NCI-H460 (cell line): Measurements from ENCODE around the gene ALDH4A1. TPM values are rescaled to one million over a fixed set of nuclear protein-coding genes. Genes with fewer than 3 reads are reported as not detected.

Experiments used
- DNase-seq: peaks from one replicate; pipeline ENCODE4 v3.0.0-alpha.2; 2016; ENCODE audit warnings: low read depth; ENCODE audit errors: extremely low read depth
- total RNA-seq: library from RNA; depleted of rRNA; stranded (reverse); fragments of >200 nt; shearing (Covaris generic); gene quantifications from 2 replicates; pipeline ENCODE4 v1.2.3, GENCODE V29; 2014

Gene ALDH4A1
- total RNA-seq, 1 experiment from 2014 or later: 3.0 TPM

DNA sequence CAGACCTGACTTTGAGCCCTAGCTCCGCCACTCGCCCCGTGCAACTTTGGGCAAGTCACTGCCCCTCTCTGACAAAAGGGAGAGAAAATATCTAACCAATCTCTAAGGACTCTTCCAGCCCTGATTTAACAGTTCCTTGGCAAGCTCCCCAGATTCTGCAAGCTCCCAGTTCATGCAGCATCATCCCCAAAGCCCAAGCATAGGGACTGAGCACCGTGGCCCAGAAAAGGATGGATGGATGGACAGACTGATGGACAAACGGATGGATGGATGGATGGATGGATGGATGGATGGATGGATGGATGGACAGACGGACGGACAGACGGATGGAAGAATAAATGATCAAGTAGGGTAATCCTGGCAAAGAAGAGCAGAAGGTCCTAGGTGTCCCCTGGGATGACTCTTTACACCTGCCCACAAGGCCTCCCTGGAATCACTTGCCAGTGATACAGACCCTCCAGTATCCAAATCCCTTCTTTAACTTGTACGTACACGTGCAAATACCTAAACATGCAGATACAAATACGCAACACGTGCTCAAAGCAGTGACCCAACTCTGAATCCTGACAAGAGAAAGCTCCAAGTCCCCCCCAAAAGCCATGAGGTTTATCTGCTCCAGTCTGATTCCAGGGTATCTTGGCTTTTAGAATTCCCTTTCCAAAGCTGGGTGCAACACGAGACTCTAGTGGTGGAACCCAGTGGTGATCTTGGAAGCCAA, 38.1 kb upstream of the ALDH4A1 start:
- no peak for DNase-seq

GRCh38 chr1:18939398-18940302, 37.3 kb upstream of the ALDH4A1 start:
- no peak for DNase-seq

DNA sequence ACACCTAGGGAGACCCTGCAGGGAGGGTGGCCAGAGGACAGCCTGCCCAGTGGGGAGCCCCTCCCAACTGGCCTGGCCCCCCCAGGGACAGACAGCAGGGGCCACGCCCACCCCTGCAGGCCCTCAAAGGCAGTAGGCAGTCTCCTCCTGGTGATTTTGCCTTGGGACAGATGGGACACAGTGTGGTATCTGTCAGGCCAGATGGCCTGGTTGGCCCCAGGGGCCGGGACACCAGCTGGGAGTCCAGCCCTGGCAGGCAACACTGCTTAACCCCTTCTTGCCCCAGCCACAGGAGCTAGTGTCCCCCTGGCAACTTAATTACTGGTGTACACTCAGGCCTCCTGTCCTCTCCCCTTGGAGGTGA, 36.3 kb upstream of the ALDH4A1 start:
- DNase-seq: no peak

- DNase-seq: no peak
Observed at GRCh38 chr1:18938008-18938706, 35.8 kb upstream of the ALDH4A1 start.

DNA sequence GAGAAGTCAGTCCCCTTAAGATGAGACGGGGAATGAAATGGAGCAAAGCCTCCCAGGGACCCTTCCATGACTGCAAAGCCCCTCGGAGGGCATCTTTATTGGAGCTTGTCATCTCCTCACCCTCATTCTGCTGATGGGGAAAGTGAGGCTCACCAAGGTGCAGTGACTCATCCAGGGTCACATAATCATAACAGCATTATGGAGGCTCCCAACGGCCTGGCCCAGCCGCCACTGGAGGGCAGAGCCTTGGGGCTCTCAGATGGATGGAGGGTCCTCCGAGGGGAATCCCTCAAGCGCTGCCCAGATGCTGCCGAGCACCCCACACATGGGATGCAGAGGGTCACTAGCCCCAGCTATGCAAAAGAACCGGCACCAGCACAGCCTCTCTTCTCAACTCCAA, 35.2 kb upstream of the ALDH4A1 start:
- DNase-seq: no peak

DNA sequence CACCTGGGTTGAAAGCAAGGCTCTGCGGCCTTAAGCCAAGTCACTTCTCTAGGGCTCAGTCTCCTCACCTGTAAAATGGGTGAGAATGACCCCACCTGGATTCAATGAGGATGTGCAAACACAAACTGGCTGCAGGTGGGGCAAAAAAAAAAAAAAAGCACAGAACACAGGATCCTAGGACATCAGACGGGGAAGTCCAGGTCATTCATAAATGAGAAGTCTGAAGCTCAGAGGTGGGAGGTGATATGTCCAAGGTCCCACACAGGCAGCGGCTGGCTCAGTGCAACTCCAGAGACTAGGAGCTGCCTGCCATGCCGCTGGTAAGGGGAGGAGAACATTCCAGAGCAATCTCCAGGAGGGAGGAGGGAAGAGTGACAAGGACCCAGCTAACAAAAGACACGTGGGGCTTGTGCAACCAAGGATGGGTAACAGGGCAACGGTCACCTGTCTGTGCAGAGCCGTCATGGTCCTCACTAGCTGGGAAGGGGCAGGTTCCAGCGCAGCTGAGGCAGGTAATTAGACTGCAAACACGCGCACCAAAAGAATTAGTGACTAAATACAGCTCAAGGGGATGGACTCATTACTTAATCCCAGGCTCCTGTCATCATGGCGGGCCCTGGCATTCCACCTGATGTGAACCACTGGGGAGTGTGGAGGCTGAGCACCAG, 34.6 kb upstream of the ALDH4A1 start:
- DNase-seq: no peak

GRCh38 chr1:18936471-18936813, 34.1 kb upstream of the ALDH4A1 start:
- DNase-seq: no peak

DNA sequence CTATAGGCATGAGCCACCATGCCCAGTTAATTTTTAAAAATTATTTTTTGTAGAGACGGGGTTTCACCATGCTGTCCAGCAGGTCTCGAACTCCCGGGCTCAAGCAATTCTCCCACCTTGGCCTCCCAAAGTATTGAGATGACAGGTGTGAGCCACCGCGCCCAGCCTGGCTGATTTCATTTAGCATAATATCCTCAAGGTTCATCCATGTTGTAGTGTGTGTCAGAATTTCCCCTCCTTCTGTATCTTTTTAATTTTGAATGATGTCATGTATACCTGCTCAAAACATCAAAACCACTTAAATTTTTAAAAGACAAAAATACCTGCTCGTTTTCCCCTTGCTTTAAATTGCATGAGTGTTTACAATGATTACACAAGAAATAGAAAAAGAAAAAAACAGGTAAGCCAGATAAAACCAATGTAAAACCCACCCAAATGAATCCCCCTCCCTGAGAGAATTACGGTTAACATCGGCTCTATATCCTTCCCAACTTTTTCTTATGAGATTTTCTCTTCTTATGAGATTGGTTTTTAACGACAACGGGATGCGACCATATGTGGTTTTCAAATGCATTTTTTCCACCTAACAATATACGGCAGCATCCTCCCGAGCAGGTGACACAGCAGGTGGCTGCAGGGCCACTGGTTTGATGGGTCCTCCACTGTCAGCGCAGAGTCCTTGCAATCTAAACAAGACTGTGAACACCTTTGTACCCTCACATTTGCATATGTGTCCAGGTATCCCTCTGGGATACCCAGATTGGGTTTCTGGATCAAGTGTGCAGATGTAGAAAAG, 32.0 kb upstream of the ALDH4A1 start:
- DNase-seq: no peak

DNA sequence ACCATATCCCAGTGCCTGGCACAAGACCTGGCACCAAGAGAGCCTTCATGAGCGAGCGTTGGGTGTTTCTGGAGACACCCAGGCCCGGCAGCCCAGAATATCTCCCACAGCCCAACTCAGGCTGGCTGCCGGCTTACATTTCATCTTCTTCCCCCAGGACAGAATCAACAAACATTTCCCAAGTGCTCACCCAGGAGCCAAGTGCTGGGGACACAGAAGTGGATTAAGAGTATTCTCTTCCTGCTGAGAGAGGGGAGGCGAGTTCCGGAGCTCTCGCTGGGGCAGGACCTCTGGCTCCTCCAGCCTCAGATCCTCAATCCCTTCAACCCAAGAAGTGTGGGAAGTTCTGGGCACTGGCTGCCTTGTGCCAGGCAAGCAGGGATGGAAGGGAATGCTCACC, 30.5 kb upstream of the ALDH4A1 start:
- no peak for DNase-seq

- DNase-seq: no peak
Observed at GRCh38 chr1:18932387-18932786, 30.0 kb upstream of the ALDH4A1 start.

DNA sequence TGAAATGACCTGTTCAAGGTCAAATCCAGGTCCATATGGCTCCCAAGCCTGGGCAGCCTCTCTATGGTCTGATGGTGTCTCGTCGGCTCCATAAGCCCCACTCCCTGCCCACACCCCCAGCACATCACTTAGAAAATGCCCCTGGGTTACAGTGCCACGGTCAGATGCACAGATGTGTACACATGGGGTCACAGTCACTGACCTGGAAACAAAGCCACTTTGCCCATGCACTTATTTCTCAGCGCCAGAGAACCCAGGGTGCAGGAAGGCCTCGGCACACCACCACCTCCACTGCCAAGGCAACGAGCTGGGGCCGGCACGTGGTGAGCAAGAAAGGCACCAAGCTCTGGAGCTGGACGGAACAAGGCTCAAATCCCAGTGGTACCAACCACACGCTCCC, 29.4 kb upstream of the ALDH4A1 start:
- DNase-seq: no peak

DNA sequence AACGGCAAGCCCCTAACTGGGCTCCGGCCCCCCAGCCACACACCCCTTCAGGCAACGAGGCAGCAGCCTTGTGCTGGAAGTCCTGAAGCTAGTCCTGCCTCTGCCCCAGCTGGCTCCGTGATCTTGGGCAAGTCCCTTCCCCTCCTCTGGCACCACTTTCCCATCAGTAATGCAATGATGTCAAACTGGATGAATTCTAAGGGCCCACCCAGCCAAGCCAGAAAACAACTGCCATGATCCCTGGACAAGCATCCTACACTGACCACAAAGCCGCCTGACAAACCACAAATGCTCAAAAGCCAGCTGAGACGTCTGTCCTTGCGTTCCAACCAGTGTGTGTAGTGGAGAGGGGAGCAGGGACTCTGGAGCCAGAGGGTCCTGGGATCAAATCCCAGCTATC, 27.3 kb upstream of the ALDH4A1 start:
- DNase-seq: no peak

GRCh38 chr1:18928985-18929384, 26.6 kb upstream of the ALDH4A1 start:
- no peak for DNase-seq

DNA sequence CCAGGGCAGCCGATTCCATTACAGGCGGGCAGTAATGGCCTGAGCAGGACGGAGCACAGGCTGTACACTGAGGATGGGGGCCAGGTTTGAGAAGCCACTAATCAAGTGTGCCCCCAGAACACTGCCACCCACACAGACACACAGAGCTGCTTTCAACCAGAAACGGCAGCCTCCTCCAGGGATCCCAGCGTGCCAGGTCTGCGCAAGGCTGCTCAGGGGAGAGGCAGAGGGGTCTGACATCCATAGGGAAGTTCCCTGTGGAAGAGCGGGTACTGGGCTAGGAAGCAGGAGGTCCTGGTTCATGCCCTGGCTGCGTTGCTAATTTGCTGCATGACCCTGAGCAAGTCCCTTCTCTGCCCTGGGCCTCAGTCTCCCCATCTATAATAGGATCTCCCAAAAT, 26.1 kb upstream of the ALDH4A1 start:
- DNase-seq: no peak

- DNase-seq: no peak
Observed at GRCh38 chr1:18927654-18928272, 25.4 kb upstream of the ALDH4A1 start.

DNA sequence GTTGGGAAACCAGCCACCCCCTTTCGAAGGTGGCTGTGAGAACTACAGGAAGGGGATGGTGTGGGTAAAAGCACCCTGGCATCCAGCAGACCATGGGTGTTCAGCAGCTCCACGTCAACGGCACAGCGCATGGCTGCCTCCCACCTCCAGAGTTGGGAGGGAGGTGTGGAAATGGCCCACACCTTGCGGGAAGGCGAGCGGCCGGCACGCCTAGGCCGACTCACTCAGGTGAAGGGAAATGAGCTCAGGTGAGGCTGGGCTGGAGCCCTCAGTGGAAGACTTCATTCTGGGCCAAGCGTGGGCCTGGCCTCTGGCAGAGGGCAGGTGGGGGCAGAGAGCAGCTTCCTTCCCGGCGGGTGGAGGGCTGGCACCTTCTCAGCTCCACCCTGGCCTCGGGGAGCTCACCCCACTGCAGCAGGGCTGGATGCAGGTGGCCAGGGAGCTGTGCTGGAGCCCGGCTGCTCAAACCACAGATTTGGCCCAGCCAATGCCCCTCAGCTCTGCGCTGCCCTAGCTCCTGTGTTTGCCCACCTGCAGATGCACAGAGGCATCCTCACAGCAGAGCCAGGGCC, 24.8 kb upstream of the ALDH4A1 start:
- no peak for DNase-seq

DNA sequence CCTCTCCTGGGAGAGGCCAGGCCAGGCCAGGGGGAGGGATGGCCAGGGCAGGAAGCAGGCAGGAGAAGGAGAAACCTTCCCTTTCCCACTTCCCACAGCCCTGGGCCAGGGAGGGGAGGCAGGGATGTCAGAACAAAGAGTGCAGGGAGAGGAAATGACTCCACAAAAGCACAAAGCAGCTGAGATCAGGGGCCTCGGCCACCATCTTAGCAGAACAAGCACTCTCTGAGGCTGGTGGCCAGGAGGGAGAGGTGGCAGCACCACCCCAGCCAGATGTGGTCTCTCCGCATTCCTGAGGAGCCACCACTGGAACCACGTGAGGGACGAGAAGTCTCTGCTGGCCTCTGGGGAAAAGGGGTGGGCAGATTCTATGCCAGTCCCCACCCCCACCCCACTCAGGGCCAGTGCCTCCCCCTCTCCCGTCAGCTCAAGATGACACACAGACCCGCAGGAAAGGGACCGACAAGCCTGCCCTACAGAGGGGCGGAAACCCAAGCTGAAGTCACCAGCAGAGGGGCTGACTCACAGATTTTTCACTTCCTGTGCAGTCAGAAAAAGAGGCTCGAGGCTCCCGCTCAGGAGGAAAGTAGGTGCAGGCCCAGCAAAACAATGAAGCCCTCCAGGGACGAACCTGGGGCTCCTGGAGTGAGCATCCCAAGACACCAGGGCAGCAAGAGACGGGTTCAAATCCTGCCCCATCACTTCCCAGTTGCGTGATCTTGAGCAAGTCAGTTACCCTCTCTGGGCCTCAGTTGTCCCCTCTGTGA, 24.1 kb upstream of the ALDH4A1 start:
- DNase-seq: peak; percentile 61

- DNase-seq: no peak
Observed at GRCh38 chr1:18925279-18925678, 22.9 kb upstream of the ALDH4A1 start.

DNA sequence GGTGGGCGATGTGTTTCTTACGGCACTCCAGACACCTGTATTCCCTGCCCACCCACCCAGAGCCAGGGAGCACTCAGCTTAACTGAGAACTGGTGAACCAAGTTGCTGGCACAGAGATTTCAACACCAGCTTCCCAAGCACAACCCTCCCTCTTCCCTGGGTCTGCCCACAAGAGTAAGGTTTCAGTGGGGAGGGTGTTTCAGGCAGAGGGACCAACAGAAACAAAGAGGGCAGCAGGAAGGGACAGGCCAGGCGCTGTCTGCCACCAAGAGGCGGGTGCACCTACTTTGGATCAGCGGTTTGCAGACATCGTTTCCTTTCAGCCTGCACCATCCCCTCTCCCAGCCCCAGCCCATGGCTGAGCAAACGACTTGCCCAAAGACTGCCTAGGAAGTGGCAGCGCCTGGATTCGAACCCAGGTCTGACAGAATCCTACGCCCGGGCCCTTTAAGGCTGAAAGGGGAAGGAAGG, 21.9 kb upstream of the ALDH4A1 start:
- no peak for DNase-seq
